Upper lobe of right lung (tissue), 1 donor: ENCODE measurements around the gene SMIM1. TPM values are rescaled to one million over a fixed set of nuclear protein-coding genes. Genes with fewer than 3 reads are reported as not detected.

Source experiments
- ATAC-seq: fragments of 200-7000 bp; cut with Tn5 transposase; one replicate; pipeline ENCODE4 v1.9.1; 2020; ENCODE audit warnings: mild to moderate bottlenecking, moderate library complexity
- DNase-seq: peaks from one replicate; pipeline ENCODE4 v3.0.0-alpha.2; 2020
- H3K27ac ChIP-seq: fragments of 200-600 bp; one replicate; pipeline ENCODE4 v1.8.0; 2022
- H3K27me3 ChIP-seq: fragments of 200-600 bp; one replicate; pipeline ENCODE4 v1.8.0; 2022; ENCODE audit warnings: mild to moderate bottlenecking
- H3K36me3 ChIP-seq: fragments of 200-600 bp; one replicate; pipeline ENCODE4 v1.8.0; 2022
- H3K4me1 ChIP-seq: fragments of 200-600 bp; one replicate; pipeline ENCODE4 v1.8.0; 2022
- H3K4me3 ChIP-seq: fragments of 200-600 bp; one replicate; pipeline ENCODE4 v1.8.0; 2022; ENCODE audit warnings: mild to moderate bottlenecking
- H3K9me3 ChIP-seq: fragments of 200-600 bp; one replicate; pipeline ENCODE4 v1.8.0; 2022
- intact Hi-C: fragments of 100-400 bp; cut with DNase I; formaldehyde crosslinking; loops from one replicate; pipeline ENCODE4 v1.11.0; 2022
- total RNA-seq: library from RNA; stranded (reverse); fragmentation: NEBNext Ultra II Directional; extraction: Animal tissue kit (Norgen Biotek cat#: 25700); gene quantifications from one replicate; pipeline ENCODE4 v1.2.1, GENCODE V29; 2021
- TF ChIP-seq, protein P1 (sequence below): fragments of 200-600 bp; IDR thresholded peaks from one replicate; pipeline ENCODE4 v1.8.0; 2022; ENCODE audit warnings: antibody characterized with exemption
- donor health status: DM: no; HTN: yes; CAD: no; lungs with severe emphysema.

The SMIM1 gene
- total RNA-seq, 1 donor from 2014 or later: 9.3 TPM

DNA sequence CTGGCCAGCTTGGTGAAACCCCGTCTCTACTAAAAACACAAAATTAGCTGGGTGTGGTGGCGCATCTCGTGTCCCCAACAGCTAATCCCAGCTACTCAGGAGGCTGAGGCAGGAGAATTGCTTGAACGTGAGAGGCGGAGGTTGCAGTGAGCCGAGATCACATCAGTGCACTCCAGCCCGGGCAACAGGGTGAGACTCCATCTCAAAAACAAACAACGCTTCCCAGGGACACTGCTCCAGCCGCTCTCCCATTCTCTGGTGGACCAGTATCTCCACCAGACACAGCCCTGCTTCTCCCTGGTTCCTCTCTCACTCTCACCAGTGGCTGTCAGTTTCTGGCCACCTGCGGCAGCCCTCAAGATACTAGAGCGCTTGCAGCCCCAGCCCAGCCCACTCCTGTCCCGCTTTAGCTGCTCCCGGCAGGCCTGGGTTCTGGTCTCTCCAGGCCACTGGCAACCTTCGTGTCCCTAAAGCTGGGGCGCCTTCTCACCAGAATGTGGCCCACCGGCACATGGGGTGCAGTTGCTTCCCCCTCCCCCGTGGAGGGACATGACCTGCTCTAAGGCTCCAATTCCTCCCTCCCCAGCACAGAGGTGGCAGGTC lies 44.7 kb downstream of the SMIM1 start:
- intact Hi-C loops: no loop called here
- H3K4me1 ChIP-seq: no peaks in the 10 kb centered on the region
- H3K4me3 ChIP-seq: no peak overlapping the region
- no peak overlapping the region for H3K27ac ChIP-seq
- no peaks in the 10 kb centered on the region for H3K27me3 ChIP-seq
- ATAC-seq (no peak), DNase-seq (peak; percentile 62)
- TF ChIP-seq, protein P1, sequence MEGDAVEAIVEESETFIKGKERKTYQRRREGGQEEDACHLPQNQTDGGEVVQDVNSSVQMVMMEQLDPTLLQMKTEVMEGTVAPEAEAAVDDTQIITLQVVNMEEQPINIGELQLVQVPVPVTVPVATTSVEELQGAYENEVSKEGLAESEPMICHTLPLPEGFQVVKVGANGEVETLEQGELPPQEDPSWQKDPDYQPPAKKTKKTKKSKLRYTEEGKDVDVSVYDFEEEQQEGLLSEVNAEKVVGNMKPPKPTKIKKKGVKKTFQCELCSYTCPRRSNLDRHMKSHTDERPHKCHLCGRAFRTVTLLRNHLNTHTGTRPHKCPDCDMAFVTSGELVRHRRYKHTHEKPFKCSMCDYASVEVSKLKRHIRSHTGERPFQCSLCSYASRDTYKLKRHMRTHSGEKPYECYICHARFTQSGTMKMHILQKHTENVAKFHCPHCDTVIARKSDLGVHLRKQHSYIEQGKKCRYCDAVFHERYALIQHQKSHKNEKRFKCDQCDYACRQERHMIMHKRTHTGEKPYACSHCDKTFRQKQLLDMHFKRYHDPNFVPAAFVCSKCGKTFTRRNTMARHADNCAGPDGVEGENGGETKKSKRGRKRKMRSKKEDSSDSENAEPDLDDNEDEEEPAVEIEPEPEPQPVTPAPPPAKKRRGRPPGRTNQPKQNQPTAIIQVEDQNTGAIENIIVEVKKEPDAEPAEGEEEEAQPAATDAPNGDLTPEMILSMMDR: no peak
- no peaks in the 10 kb centered on the region for H3K9me3 ChIP-seq
- peaks cover 50% of the 10 kb centered on the region for H3K36me3 ChIP-seq

GRCh38 chr1:3817821-3818597 lies 45.5 kb downstream of the SMIM1 start:
- TF ChIP-seq, protein P1: no peak
- DNase-seq: peak; percentile 46
- H3K9me3 ChIP-seq: no peaks in the 10 kb centered on the region
- H3K4me3 ChIP-seq: no peak overlapping the region
- intact Hi-C loops: no loop called here
- H3K36me3 ChIP-seq: peaks cover 58% of the 10 kb centered on the region
- H3K27ac ChIP-seq: no peak overlapping the region
- no peak for ATAC-seq
- no peaks in the 10 kb centered on the region for H3K4me1 ChIP-seq
- no peaks in the 10 kb centered on the region for H3K27me3 ChIP-seq

GRCh38 chr1:3819771-3820200 lies 47.2 kb downstream of the SMIM1 start:
- intact Hi-C loops: no loop called here
- H3K36me3 ChIP-seq: peaks cover 62% of the 10 kb centered on the region
- DNase-seq (peak; percentile 40), ATAC-seq (no peak)
- H3K27me3 ChIP-seq: no peaks in the 10 kb centered on the region
- TF ChIP-seq, protein P1: no peak
- H3K4me1 ChIP-seq: no peaks in the 10 kb centered on the region
- H3K9me3 ChIP-seq: no peaks in the 10 kb centered on the region
- H3K27ac ChIP-seq: no peak overlapping the region
- no peak overlapping the region for H3K4me3 ChIP-seq

- ATAC-seq: no peak
- no peaks in the 10 kb centered on the region for H3K27me3 ChIP-seq
- H3K9me3 ChIP-seq: no peaks in the 10 kb centered on the region
- H3K4me1 ChIP-seq: no peaks in the 10 kb centered on the region
- TF ChIP-seq, protein P1: no peak
- peaks cover 60% of the 10 kb centered on the region for H3K36me3 ChIP-seq
- no peak overlapping the region for H3K27ac ChIP-seq
- peak; percentile 34 for DNase-seq
- intact Hi-C loops: no loop called here
- no peak overlapping the region for H3K4me3 ChIP-seq
These were observed 47.8 kb downstream of the SMIM1 start for GRCh38 chr1:3820316-3820715.

DNA sequence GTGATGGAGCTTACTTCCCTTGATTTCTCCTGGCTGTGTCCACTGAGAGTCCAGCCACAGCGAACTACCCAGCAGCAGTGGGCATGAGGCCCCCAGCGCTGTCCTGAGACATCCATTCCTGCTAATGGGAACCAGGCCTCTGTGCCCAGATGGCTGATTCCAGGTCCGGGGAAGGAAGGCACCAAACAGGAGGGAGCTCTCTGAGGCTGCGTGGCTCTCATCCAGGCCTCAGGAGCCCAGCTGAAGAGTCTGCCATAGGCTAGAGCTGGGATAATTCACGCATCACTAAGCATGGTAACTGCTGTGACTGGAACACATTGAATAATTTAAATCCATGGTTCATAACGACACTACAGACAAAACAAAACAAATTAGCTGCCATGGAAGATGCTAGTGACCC lies 48.5 kb downstream of the SMIM1 start:
- intact Hi-C loops: no loop called here
- Histone ChIP-seq H3K4me1 (no peaks in the 10 kb centered on the region), H3K4me3 (no peak overlapping the region), H3K9me3 (no peaks in the 10 kb centered on the region), H3K27ac (no peak overlapping the region), H3K36me3 (peaks cover 60% of the 10 kb centered on the region), H3K27me3 (no peaks in the 10 kb centered on the region)
- no peak for ATAC-seq
- TF ChIP-seq, protein P1: no peak
- DNase-seq: no peak
